Measurements from ENCODE around the gene ANKRD34C.

- TF ChIP-seq FOSL1 (IDR thresholded peaks at IDR 0.05; ENCODE audit: insufficient read depth, low read depth, low read length) (no peak), POLR2A (IDR thresholded peaks at IDR 0.05; ENCODE audit: control extremely low read depth in 1 of 2, low read depth in 2 of 2, low read length in 2 of 2) (no peak), CBX8 (IDR thresholded peaks at IDR 0.05; ENCODE audit: borderline replicate concordance, low read depth, low read length) (no peak), POLR2AphosphoS5 (IDR thresholded peaks at IDR 0.05; ENCODE audit: low read depth, low read length) (no peak), TAF1 (IDR thresholded peaks at IDR 0.05; ENCODE audit: low read depth, low read length) (no peak), CHD2 (IDR thresholded peaks at IDR 0.05; ENCODE audit: low read length) (no peak), SP2 (IDR thresholded peaks at IDR 0.05; ENCODE audit: low read length) (no peak), RFX5 (IDR thresholded peaks at IDR 0.05; ENCODE audit: borderline replicate concordance, low read depth, low read length) (no peak), EGR1 (IDR thresholded peaks at IDR 0.05; ENCODE audit: borderline replicate concordance, low read depth, low read length) (no peak), JUND (IDR thresholded peaks at IDR 0.05; ENCODE audit: low read length) (no peak), BRCA1 (IDR thresholded peaks at IDR 0.05; ENCODE audit: low read depth, low read length) (no peak)
- TF ChIP-seq, protein P1, sequence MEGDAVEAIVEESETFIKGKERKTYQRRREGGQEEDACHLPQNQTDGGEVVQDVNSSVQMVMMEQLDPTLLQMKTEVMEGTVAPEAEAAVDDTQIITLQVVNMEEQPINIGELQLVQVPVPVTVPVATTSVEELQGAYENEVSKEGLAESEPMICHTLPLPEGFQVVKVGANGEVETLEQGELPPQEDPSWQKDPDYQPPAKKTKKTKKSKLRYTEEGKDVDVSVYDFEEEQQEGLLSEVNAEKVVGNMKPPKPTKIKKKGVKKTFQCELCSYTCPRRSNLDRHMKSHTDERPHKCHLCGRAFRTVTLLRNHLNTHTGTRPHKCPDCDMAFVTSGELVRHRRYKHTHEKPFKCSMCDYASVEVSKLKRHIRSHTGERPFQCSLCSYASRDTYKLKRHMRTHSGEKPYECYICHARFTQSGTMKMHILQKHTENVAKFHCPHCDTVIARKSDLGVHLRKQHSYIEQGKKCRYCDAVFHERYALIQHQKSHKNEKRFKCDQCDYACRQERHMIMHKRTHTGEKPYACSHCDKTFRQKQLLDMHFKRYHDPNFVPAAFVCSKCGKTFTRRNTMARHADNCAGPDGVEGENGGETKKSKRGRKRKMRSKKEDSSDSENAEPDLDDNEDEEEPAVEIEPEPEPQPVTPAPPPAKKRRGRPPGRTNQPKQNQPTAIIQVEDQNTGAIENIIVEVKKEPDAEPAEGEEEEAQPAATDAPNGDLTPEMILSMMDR (IDR thresholded peaks at IDR 0.05; ENCODE audit: control extremely low read depth in 1 of 3, insufficient read depth in 1 of 3, low read depth in 1 of 3, low read length in 3 of 3): no peak
Observed at GRCh38 chr15:79299841-79300235, 17.3 kb downstream of the ANKRD34C start.
